NCI-H1930 (cell line): ENCODE results near the gene GRK7.
"Not testable (repeated sequence)": the region's sequence is repeated elsewhere in the genome, so short reads cannot be mapped to it uniquely, and the experiment has no call there.

Experiments
- DNase-seq, 2 experiments: peaks; one replicate each; lab custom pipeline; 2025; lab: John Stamatoyannopoulos, UW

Gene GRK7

DNA sequence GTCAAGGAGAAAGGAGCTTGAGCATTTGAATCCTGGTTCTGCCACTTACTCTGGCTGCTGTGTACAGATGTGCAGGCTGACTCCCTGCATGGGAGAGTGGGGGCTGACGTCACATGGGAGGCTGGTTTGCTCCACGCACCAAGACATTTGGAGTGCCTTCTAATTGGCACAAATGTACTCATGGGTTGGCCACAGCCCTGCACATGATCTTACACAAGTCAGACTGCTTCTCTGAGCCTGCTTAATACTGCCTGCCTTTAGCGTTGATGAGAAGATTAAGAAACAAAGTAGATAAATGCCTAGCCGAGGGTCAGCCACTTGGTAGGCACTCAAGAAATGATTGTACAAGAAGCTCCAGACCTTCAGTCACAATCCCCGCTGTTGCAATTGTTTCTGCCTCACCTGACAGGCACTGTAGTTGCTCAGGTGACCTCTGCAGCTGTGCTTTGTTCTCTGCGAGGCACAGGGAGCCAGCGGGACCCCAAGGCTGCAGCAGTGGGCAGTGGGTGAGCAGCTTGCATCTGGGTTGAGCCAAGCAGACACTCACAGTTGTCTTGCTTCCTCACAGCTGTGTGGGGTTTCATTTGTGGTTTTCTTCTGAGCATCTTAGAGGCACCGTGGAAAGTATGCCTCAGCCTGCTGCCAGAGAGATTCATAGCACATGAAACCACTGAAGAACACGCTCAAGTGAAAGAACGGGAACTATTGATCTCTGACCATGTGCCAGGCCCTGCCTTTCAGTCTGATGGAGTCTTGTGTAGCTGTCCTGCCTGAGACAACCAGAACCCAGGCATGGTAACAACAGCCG, 33.1 kb downstream of the GRK7 start:
- no peak for DNase-seq

DNA sequence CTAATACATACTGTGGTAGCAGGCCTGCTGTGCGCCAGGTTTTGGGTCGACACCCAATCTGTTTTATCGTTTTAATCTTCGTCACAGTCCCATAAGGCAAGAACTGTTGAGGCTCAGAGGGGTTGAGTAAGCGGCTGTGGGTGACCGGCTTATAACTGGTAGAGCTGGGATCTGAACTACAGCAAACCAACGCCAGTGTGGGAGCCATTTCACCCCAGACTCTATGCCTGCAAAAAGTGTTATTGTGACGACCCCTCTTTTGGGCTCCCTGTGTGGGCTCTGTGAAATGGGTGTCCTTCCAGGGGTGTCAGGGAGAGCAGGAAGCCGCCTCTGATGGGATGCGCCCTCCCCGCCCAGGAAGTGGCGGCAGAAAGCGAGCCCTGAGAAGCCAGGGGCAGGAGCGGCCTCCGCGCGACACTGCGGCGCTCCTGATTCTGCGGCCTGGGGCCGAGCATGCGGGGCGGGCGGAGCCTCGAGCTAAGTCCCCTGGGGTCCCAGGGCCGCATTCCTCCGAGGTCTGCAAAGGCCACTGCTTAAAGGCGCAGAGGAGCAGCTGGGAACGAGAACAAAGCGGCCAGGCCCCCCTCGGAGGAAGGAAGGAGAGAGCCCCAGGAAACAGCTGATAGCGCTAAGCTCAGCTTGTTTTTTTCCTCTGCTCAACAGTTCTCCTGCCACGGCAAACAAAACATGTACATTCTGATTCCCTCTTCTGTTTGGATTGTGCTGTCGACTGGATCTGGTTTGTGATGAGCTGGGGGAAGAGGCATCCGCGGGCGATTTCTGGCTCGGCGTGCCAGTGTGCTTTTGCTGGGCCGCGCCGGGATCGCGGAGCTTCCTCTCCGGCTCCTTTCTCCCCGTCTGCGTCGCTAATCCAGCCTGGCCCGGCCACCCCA, 33.9 kb downstream of the GRK7 start:
- DNase-seq, result no peak

DNA sequence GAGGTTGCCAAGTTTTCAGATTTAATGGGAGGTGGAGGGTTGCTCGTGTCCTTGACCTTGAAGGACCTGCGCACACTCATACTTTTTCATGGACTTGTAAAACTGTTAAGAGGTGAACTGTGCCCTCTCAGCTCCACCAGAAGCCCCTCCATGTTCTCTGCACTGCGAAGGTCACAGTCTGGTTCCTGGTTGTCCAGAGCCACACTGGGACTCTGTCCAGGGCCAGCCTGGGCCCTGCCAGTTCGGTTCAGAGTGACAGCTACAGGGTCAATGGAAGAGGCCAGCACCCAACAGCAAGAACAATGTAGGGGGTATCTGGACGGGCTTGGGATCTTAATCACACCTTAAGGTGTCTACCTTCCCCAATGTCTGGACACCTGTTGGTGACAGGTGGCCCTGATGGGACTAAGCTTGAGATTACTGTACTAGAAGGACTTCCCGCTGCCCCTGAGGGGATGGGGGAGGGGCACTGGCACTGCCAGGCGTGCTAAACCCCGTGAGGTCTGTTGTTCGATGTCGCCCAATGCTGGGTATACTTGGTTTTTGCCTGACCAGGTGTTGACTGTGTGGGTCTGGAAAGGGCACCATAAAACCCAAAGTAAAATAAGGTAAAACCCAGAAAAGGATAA, 34.7 kb downstream of the GRK7 start:
- no peak for DNase-seq

DNA sequence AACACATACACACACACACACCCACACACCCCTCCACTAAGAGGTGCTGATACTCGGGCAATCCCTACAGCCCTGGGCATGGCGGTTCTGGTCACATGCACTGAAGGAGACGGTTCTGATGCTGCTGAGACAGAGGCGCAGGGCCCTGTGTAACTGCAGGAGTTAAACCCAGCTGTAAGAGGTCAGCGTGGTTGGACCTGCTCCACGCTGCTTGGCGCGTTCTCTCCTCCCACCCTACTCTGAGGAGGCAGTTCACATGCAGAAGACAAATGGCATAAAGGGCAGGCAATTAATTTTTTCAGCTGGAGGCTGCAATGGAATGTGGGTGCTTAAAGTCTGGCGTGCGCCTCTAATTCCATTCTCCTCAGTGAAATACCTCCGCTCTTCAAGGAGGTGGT, 35.2 kb downstream of the GRK7 start:
- no peak for DNase-seq

DNA sequence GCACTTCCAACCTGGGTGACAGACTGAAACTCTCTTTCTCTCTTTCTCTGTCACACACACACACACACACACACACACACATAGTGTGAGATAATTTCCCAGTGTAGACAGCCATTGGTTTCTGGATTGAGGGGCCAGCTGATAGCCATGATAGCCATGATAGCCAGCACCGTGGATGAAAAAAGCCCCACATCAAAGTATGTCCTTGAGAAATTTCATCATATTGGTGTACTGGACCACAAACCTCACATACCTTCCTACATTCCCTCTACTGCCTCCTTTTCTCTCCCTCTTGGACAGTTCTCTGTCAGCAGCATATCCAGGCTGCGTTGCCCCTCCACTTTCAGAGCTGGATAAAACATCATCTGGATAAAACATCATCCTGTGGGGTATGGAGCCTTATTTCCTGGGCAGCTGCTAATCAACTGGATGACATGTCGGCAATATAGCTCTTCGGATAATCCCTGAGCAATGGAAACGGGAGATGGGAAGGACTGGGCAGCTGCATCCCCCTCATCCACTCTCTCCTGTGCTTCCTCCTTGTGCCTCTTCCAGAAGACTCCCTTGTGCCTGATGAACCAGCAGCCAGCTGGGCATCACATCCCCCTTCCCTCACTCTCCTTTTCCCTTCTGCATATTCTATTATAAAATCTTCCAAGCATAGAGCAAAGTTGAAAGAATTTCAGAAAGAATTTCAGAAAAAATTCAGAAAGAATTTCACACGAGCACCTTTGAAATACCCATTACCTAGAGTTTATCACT, 39.3 kb downstream of the GRK7 start:
- DNase-seq, result no peak

DNA sequence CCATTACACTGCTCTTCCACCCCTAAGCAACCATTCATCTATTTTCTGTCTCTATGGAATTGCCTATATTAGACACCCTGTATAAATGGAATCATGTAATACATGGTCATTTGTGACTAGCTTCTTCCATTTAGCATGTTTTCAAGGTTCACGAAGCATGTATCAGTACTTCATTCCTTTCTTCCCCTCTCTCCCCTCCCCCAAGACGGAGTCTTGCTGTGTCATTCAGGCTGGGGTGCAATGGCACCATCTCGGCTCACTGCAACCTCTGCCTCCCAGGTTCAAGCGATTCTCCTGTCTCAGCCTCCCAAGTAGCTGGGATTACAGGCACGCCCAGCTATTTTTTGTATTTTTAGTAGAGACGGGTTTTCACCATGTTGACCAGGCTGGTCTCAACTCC, 40.3 kb downstream of the GRK7 start:
- DNase-seq, result not testable (repeated sequence)

DNA sequence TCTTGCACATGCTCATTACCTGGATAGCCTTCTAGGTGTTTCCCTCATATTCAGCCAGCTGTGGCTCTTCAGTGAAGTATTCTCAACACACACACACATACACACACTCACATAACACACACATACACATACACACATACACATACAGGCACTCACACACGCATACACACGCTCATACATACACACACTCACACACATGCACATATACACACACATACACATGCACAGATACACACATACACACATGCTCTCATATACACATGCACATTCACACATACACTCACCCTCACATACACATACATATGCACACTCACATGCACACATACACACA, 41.2 kb downstream of the GRK7 start:
- DNase-seq, result no peak

DNA sequence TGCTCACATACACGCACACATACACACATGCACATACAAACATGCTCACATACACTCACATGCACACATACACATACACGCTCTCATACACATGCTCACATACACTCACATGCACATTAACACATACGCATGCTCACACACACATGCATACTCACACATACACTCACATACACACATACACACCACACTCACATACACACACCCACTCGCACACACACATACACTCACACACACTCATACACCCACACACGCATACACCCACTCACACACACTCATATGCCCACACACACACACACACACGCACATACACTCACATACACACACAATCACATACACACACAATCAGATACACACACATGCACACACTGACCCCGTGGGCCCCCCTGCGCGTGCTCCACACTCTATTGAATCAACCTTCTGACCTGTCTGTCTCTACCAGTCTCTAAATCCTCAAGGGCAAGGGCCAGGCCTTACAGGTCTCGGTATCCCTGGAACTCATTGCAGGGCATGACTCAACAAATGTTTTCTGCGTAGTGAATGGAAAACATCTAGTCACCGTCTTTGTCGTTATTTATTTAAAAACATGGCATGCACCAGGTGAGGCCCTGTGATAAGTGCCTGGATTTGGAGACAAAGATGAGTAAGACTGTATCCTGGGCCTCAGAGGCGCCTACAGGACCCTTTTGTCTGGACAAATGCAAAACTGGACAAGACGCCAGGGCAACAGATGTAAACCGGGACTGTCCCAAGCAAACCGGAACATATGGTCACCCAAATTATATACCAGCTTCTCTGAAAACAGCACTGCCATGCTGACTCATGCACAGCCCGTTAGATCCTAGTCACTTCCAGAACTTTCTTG, 41.8 kb downstream of the GRK7 start:
- DNase-seq, result no peak

DNA sequence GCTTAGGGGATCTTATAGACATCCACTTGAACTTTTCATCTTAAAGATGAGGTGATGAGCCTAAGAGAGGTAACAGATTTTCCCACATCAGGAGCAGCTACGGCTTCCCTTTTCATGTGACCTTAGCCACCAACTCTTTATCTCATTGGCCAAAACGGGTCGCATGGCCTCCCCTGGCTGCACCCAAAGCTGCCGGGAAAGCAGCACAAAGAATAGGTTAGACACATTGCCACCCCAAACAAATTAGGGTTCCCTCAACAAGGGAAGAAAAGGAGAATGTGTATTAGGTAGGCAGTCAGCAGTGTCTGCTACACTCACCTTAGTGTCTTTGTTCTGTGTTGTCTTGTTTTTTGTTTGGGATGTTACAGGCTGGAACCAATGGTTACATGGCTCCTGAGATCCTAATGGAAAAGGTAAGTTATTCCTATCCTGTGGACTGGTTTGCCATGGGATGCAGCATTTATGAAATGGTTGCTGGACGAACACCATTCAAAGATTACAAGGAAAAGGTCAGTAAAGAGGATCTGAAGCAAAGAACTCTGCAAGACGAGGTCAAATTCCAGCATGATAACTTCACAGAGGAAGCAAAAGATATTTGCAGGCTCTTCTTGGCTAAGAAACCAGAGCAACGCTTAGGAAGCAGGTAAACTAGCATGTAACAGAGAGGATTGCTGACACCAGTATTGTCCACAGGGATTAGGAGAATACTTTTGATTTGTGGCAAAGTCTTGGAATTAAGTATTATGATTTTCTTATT, 44.2 kb downstream of the GRK7 start:
- DNase-seq, result no peak

DNA sequence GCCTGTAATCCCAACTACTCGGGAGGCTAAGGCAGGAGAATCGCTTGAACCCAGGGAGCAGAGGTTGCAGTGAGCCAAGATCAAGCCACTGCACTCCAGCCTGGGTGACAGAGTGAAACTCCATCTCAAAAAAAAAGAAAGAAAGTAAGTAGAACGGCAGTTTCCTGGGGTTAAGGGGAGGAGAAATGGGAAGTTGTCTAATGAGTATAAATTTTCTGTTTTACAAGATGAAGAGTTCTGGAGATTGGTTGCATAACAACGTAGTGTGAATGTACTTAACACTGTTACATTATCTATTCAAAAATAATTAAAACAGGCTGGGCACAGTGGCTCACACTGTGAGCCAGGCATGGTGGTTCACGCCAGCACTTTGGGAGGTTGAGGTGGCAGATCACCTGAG, 45.4 kb downstream of the GRK7 start:
- DNase-seq, result no peak

DNA sequence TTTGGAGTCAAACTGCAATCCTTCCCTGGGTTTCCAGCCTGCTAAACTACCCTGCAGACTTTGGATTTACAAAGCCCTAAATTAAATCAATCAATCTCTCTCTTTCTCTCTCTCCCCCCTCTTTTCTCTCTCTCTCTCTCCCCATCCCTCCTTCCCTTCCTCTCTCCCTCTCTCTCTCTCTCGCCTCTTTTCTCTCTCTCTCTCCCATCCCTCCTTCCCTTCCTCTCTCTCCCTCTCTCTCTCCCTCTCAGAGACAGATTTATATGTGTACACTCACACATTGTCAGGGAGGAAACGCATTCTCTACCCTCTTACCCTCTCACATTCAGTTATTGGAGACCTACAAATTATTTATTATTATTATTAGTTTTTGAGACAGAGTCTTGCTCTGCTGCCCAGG, 47.0 kb downstream of the GRK7 start:
- DNase-seq, result no peak

DNA sequence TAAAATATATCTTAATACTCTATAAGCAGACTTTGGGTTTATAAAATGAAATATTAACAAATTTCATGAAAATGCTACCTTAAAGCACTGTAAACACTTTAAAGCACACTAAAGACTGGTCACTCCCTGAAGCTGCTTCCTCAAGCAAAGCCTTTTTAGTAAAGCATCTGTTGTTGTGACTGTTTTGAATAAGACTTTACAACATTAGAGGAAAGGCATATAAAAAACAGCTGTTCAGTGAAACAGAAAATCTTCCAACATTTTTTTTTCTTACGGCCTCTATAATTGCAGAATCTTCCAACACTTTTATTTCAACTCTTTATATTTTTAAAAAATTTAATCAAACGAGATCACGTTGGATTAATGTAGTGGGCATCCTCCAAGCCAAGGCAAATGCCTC, 48.1 kb downstream of the GRK7 start:
- no peak for DNase-seq

DNA sequence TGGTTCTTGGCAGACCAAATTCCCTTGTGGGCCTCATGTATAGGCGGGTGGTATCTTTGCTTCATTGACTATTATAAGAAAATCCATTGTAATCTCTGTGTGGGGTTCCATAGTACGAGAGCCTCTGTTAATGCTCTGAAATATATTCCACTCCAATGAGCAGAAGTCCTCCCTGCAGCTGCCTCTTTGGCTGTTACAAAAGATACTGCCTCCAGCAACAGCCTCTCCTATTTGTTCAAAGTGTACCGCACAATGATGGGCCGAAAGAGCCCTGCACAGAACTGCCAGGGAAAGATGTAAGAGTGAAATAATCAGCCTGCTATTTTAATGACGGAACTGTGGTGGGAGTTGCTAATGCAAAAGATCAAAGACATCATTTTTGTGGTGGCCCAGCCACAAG, 48.9 kb downstream of the GRK7 start:
- no peak for DNase-seq

DNA sequence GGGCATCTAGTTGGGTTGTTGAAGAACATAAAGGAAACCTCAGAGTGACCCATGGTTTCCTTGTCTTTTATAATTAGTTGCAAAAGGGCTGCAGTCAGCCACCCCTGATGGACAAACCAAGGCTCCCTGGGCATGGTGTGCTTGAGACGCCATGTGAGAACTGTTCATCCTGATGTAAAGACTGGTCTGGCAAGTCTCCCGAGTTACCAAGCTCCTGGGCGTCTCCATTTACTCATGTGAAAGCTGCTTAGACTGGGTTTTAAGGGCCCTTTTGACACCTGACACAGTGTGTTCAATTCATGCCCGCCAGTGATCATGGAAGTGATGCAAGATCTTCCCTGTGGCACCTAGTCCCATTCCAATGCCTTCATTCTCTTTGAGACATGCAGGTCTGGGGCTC, 49.4 kb downstream of the GRK7 start:
- no peak for DNase-seq
